Measurements from ENCODE around the gene IRX4.
"Not testable (repeated sequence)": the region's sequence is repeated elsewhere in the genome, so short reads cannot be mapped to it uniquely, and the experiment has no call there.

The IRX4 gene

DNA sequence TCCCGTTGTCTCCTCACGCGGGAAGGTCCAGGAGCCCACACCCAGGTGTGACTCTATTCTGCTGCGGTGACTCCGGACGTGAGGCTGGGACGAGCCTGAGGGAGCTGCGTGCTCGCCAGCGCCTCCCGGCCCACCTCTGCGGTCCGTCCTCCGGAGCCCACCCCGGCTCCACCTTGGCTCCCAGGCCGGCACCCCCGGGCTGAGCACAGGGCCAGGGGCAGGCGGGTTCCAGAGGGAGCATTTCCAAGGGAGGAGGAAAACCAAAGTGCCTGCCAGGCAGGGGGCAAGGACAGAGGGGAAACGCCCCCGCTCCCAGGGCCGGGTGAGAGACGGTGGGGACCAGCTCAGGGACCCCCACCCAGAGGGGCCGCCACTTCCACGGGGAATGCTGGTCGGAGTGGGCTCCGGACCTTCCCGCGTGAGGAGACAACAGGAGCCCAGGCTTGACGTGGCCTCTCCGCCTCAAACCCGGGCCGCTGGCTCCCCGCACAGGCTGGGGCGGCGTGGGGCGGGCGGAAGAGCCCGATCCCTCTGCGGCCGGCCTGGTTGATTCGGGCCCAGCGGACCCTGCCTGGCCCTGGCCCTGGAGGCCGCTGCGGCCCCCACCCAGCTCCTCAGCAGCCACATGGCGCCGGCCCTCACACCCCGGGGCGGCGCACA lies 26.0 kb downstream of the IRX4 start:
- no peak for DNase-seq

GRCh38 chr5:1855596-1855995 lies 27.1 kb downstream of the IRX4 start:
- DNase-seq: no peak

DNA sequence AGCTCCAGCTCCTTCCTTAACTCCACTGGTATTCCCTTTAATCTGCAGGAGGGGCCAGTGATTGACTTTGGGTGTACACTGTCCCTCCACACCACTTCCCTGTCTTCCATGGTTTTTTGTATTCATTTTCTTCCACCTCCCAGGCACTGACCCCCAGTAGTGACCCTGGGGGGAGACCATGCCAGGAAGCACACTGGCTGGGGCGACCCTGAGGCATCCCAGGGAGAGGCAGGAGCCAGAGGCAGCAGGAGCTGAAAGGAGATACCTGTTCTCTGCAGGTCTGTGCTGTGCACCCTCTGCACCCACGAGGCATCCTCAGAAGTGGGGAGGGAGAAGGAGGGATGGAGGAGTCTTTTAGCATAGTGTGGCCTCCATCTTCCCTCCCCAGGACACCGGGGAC lies 27.6 kb downstream of the IRX4 start:
- no peak for DNase-seq

GRCh38 chr5:1853531-1853930 lies 29.2 kb downstream of the IRX4 start:
- DNase-seq: no peak

DNA sequence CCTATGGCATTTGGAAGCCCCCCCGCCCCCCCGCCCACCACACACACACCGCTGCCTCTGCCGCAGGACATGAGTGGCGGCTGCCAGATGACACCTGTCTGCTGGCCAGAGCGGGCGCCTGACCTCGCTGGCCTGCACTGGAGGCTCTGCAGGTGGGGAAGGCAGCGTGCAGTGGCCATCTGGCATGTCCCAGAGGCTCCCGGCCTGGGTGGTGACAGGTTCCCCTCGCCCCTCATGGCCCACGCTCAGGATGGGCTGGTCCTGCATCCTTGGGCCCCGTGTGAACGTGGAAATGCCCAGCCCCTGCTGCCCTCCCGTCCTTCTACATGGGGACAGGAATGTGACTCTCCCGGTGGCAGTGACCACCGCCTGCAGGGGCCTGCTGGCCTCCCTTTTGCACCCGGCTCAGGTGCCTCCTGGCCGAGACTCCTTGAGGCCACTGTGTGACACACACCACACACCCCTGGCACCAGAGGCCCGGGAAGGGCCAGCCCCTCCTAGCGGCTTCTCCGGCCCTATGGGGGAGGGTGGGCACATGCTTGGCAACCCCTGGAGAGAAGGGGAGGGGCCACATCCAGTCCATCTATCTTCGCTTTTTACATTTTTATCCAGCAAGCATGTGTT lies 30.3 kb downstream of the IRX4 start:
- DNase-seq: no peak

DNA sequence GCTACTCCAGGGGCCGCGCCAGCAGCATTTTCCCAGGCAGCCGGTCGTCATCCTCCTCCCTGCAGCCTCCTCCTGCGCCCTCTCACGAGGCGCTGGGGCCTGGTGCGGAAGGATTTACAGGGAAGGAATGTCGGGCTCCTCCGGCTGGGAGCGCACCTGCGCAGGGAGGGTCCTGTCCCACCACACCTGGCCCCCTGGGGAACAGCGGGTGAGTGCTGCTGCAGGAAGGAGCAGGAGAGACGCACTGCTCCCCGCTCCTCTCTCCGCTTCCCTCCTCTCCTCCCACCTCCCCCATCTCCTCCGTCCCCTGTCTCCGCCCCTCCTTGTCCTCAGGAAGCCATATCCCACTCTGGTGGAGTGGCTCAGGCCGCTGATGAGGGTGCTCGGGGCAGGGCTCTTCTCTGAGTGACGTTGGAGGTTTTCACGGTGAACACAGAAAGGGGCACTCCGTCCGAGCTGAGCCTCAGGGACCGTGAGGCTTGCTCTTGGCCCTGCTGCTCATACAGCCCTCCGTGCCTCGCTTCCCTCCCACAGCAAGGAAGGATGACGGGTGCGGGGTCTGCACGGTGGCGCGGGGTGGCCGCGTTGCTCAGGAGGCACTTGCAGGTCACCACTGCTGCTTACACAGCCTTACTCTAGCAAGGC lies 31.3 kb downstream of the IRX4 start:
- DNase-seq: no peak

DNA sequence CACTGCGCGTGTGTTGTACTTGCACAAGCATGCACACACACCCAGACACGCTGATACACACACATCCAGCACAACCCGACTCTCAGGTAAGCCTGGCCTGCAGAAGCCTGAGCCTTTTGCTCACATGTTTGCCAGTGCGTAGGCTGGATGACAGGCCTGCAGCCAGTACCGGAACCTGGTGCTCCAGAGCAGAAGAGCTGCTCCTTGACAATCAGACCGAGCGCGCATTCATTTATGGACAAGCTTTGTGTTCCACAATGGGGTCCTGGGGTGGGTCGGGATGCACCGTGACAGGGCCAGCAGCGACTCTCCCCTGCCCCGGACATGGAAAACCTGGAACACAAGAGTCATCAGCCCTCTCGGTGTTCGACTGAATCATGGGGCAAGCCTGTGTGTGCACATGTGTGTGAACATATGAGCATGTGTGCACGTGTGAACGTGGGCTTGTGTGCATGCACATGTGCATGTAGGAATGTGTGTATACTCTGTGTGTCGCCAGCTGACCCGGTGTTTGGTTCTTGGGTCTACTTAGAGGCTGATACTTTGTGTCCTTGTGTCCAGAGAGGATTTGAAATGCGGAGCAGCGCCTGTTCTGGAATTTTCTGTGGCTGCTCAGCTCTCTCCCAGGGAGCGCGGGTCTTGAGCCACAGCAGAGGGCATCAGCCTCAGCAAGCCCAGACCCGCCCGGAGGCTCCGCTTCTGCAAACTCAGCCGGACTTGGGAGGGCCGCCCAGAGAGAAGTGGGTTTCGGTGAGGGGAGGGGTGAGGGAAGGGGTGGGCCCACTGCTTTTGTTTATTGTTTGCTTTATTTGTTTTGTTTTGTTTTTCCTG lies 32.2 kb downstream of the IRX4 start:
- DNase-seq: no peak

DNA sequence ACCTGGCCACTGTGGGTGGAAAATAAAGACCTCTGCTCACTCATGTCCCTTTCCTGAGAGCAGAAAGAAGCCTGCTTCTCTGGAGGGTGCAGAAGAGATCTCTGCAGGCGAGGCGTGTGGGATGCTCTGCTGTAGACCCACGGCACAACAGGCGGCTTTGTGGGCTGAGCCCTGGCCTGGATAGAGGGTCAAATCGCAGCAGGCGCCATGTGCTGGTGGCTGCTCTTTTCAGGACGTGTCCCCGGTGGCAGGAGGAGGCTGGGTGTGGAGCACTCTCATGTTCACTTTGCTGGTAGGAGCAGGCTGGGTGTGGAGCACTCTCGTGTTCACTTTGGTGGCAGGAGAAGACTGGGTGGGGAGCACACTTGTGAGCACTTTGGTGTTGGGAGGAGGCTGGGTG lies 35.1 kb downstream of the IRX4 start:
- no peak for DNase-seq

- no peak for DNase-seq
These were observed 35.7 kb downstream of the IRX4 start for GRCh38 chr5:1847056-1847455.

GRCh38 chr5:1846583-1846982 lies 36.1 kb downstream of the IRX4 start:
- DNase-seq: no peak

GRCh38 chr5:1845696-1846095 lies 37.0 kb downstream of the IRX4 start:
- DNase-seq: no peak

GRCh38 chr5:1844708-1845436 lies 37.9 kb downstream of the IRX4 start:
- no peak for DNase-seq

GRCh38 chr5:1843761-1844160 lies 39.0 kb downstream of the IRX4 start:
- not testable (repeated sequence) for DNase-seq

DNA sequence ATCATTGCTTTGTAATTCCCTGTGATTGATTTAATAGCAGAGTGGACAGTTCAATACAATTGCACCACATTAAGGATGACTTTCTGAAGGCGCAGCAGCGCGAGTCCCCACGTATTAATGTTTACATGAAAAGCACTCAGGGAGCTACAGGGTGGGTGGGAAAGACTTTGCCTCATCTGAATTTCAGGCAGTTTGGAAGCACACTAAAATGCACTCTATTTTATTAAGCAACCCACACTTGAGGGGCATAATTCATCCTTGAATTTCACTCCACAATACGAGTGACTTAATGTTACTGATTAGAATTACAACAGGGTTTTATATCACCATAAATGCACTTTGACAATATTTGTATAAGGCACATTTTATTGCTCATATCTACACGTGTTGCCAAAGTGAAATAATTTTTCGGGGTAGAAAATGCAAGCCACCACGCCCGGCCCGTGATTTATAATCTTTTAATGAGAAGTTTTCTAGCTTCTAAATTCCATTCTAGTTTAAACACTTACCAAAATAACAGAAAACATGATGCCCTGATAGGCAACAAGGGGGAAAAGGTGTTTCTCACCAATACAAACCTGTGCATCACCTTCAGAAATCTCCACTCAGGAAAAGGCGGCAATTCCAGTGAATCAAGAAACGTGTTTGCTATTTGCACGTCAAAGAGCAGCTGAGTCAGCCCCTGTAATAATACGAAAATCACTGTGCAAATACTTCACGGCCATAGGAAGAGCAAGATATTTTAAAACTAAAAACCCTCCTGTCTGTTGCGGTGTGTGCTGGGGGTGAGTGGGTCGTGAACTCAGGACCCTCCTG lies 40.5 kb downstream of the IRX4 start:
- no peak for DNase-seq

DNA sequence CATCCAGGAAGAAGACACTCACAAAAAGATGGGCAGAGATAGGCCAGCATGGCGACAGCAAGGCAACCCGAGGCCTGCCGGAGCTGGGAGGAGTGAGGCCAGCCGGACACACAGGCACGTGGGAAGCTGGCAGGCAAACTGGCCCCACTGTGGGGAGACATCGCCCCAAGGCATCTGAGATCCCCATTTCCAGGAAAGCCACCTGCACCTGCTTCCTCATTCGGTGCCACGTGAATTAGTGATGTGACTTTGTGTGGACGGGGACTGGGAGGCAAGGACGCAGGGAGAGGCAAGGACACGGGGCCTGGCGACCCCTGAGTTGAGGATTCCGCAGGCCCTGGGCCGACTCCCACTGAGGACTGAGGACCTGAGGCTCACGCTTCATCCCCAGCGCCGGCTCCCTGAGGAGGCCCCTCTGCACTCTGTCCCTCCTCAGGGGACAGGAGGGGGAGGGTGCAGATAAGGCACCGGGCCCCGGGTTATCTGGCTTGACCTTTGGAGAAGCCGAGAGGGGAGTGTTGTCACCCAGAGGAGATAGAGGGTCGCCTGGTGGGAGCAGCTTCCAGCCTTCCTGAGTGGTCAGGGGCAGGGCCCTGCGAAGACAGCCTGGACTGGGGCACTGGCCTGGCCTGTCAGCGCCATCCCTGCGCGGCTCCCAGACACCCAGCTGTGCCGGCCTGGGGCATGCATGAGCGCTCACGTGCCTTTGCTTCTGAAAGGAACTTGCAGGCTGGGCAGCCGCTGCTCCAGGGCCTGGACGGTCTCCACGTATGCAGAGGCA lies 41.8 kb downstream of the IRX4 start:
- no peak for DNase-seq

GRCh38 chr5:1840071-1840547 lies 42.6 kb downstream of the IRX4 start:
- DNase-seq: no peak

DNA sequence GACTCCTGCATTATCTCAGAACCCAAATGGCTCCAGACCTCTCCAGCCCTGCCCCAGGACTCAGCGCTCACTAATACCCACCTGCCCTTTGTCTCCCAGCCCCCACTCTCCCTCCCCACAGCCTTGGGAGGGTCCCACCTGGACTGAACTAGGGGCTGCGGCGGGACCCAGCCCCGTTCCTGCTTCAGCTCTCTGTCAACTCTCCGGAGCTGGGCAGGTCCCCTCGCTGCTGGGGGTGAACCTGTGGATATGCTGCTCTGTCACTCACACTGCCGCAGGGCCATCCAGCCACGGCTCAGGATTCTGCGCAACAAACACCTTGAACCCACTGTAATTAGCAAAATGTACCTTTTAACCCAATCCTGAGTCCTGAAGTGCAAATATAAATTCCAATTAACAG lies 44.7 kb downstream of the IRX4 start:
- DNase-seq: no peak

DNA sequence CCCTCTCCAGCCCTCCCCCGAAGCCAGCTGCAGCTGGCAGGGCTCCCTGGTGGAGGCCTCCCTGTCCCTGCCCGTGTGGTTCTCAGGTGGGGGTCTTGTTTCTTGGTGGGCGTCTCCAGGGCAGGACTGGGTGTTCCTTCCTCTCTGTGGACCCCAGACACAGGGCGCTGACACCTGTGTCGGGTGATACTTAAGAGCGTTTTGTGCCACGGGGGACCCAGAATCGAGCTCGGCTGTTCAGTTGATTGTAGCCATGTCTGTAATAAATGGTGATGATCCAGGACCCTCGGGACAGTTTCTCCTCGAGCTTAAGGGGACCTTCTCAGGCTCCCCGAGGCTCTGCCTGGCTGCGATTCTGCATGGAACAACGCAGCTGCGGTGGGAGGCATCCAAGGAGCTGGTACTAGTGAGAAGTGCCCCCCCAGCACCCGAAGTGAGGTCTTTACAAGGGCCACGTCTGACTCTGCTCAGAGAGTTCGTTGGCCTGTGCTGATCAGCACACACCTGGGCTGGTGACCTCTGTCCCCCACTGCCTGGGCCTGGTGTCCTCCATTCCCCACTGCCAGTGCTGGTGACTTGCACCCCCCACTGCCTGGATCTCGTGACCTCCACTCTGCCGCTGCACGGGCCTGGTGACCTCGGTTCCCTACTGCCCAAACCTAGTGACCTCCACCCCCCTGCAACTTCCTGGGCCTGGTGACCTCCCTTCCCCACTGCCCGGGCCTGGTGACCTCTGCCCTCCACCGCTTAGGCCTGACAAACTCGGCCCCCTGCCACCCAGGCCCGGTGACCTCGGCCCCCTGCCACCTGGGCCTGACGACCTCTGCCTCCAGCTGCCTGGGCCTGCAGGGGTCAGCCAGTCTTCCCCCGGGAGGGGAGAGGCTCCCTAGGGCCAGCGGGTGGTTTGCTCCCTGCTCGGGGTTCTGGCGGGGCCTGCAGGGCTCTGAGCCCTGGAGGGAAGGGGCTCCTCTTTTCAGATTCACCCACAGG lies 45.5 kb downstream of the IRX4 start:
- no peak for DNase-seq

GRCh38 chr5:1836176-1836890 lies 46.4 kb downstream of the IRX4 start:
- no peak for DNase-seq
